GM19467 (cell line): Measurements from ENCODE around the gene PTCD2.

Source experiments
- ATAC-seq: cut with Tn5 transposase; IDR thresholded peaks from one replicate; pipeline ENCODE4 v1.9.1; 2021; ENCODE audit warnings: mild to moderate bottlenecking, moderate library complexity; ENCODE audit not compliant: unreplicated experiment

The PTCD2 gene

DNA sequence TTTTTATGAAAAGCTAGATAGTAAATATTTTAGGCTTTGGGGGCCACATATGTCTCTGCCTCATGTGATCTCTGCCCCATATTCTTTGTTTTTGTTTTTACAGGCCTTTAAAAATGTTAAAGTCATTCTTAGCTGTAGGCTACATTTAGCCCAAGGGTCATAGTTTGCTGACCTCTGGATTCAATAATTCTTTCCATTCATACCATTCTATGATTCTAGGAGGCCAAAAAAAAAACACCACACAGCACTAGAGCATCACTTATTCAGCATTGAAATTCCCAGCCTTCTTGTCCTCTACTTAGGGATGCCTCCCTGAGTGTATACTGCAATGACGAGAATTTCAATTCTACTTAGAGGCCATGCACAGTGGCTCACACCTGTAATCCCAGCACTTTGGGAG is 17.0 kb downstream of the PTCD2 start:
- ATAC-seq: no peak

DNA sequence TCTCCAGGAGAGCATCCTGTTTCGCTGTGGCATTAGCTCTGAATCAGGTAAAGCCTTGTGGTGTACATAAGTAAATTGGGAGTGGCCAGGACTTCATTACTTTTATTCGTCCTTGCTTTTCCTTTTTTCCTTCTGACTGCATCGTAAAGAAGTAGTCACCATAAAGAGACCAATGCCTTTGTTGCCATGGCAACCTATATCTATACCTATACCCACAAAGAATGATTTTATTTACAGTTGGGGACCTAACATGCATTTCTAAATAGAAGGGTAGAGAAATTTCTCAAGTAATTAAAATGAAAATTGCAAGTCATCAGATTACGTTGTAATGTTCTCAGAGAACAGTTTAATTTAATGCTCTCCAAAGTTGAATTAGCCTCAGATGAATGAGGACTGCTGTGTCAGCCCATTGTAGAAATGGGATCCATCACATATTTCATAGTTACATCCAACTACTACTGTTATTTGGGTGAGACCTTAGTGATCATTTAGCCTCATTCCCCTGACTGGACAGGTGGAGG is 18.6 kb downstream of the PTCD2 start:
- ATAC-seq: no peak

DNA sequence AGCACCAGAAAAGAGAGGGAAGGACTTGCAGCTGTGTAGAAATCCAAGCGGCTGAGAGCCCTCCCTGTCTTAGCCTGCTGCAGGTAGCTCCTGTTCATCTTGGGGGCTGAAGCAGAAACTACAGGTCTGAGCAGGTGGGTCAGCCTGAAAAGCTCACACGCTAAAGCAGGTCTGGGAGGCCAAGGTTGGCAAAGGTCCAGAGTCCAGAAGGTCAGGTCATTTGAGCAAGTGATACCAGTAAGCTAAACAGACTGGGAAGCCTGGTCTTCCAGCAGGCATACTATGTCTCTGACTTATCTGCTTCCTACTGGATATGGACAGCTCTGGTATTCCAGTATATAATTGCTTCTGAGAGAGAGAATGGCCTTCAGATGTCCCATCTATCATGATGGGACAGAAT is 26.2 kb downstream of the PTCD2 start:
- no peak for ATAC-seq

DNA sequence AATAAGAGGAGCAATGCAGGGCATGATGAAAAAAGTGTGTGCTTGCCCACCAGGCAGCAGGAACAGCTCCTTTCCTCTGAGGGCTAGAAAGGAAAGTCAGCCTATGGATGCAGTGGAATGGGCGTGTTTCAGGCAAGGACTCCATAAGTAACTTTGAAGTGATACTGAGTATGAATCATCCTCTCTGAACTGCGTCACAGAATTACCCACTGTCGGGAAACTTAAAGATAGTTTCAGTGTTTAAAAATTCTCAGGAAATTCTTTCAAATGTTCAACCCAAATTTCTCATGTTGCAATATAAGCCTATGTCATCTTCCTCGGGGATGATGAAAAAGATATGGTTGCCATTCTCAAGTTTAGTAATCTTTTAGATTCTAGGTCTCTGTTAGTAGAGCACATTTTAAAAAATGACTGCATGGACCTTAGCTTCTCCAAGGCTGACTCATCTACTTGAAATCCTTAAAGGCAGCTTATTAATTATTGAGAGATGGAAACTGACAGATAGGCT is 27.7 kb downstream of the PTCD2 start:
- no peak for ATAC-seq

DNA sequence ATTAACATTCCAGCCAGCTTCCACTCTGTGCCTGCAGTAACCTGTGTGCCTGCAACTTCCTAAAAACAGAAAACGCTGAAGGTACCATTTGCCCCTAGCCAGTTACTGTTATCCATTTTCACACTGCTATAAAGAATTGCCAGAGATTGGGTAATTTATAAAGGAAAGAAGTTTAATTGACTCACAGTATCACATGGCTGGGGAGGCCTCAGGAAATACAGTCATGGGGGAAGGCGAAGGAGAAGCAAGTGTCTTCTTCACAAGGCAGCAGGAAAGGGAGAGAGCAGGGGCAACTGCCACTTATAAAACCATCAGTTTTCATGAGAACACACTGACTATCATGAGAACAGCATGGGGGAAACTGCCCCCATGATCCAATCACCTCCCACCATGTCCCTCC is 31.2 kb downstream of the PTCD2 start:
- ATAC-seq: no peak

DNA sequence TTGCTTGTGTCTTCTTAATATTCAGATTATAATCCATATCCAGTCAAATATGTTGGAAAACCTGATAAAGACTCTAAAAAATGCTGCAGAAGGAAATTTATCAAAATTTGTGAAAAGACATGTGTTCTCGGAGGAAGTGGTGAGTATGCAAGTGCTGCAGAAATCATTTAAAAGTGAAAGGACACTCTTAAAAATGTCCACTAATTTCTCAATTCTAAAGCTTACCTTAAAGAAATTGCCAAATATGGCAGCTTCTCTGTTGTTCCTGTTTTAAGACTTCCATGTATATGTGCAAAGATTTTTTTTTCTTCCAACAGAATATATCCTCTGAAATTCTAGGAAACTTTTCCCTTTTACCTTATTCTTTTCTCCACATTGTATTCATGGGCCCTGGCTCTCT is 32.4 kb downstream of the PTCD2 start:
- no peak for ATAC-seq

DNA sequence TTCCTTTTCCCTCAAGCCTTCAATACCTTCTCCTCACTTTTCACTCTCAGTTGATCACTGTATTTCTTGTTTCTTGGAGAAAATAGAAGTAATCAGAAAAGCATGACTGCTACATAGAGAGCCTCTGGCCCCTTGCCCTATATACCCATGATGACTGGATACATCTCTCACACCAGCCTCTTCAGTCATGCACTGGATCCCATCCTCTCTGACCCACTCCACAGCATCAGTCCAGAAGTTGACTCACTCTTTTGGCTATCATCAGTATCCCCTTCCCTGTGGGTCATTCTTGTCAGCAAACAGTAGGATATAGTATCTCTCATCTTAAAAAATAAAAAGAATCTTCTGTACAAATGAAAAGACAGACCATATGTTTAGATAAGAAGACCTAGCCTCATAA is 32.9 kb downstream of the PTCD2 start:
- ATAC-seq: no peak

DNA sequence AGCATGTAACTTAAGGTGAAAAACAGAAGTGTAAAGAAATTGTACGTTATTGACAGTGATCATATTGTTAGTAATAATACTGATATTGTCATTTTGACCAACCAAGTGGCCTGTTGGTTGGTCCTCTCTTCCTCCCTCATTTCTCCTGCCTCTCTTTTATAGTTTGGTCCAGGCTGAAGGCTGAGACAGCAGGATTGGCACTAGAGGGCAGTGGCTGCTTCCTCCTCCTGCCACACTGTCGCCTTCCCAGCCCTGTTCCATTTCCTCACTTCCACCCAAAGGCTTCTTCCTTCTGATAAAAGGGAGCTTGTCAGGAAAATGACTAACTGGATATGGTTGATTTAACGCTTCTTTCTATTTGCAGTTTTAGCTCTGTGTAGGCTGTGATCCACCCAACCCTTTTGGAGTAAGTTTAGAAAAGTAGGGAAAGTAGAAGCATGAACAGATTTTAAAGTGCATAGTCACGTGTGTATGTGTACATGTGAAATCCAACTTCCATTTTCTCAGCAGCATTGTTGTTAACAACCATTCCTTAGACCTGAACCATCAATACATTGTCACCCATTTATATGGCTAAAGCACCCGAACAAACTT is 35.6 kb downstream of the PTCD2 start:
- ATAC-seq: no peak

DNA sequence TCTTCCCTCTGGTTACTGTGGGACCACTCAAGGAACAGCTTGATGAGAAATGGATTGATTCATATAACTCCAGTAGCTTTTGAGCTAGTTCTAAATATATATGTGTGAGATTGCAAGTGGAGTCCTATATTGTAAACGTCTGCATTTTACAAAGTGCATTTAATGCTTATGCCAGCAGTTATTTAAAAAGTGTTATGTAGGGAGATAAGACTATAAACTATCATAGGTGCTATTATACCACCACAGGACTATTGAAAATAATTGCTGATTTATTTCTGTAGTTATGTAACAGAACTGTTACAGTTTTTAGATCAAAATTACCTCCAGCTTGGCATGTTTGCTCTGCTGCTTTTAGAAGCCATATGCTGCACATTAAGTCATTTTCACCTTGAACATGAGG is 36.2 kb downstream of the PTCD2 start:
- no peak for ATAC-seq

DNA sequence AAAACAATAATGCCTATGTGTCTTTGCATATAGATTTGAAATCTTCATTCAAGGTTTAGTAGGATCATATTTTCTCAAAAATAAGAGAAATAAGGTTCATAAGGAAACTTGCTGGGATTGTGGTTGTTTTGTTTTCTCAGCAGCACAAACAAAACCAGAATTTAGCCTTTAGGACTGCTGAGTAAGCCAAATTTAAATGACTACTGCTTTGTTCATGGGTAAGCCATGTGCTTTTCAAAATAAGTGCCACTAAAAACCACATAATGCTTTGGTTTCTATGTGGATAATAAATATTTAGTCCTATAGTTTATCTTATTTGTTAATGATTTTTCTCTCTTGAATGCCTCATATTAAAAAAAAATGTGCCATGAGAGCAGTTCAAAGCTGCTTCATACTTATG is 38.8 kb downstream of the PTCD2 start:
- no peak for ATAC-seq

DNA sequence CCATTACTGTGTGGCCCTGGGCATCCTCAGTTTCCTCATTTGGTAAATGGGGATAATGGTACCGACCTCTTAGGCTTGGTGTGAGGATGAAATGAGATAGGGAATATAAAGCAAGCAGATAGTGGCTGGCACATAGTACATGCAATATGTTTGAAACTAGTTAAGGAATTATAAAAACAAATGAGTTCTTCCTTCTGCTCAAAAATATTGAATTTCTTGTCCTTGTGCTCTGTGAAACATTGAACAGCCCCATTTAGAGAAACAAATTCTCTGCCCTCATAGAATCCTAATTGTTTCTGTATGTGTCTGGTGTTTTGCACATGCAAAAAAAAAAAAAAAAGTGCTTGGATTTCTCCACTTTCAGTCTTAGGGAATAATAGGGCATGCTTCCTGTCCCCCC is 39.7 kb downstream of the PTCD2 start:
- no peak for ATAC-seq

DNA sequence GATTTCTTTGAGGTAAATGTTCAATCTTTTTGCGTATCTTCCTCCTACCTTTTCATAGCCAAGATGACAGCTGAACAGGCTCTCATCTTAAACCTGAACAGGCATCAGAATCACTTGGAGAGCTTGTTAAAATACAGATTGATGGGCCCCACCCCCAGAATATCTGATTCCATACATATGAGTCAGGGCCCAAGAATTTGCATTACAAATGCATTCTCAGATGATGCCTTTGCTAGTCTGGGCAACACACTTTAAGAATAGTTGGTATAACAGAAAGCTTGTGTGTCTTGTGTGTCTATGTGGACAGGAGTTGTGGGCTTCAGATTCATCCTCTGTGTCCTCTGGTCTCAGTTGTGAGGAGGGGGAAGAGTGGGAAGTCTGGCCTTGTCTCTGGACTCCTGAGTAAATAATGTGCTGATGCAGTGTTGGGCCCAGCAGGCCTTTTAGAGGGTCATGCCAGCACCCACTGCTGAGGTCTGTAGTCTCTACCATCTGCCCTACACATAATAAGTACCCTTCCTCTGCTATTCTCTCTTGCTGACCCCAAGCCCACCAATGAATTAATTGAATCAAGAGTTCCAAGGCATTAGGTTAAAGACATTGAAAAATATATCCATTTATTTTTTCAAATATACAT is 43.1 kb downstream of the PTCD2 start:
- no peak for ATAC-seq

DNA sequence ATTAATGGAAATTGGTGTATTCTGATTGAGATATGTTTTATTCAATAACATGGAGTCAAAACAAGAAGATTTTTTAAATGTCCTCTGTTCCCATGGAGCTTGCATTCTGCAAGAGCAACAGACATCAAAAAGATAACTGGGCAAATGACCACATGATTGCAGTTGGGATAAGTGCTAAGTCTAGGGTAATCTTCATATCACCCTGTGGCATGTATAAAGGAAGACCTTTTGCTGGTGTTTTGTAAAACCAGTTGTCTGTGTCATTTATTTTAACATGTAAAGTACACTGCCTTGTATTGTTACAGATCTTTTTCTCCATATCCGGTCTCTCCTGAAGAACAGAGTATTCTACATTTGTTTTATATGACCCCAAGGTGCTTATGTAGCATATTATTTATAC is 44.0 kb downstream of the PTCD2 start:
- ATAC-seq: no peak

DNA sequence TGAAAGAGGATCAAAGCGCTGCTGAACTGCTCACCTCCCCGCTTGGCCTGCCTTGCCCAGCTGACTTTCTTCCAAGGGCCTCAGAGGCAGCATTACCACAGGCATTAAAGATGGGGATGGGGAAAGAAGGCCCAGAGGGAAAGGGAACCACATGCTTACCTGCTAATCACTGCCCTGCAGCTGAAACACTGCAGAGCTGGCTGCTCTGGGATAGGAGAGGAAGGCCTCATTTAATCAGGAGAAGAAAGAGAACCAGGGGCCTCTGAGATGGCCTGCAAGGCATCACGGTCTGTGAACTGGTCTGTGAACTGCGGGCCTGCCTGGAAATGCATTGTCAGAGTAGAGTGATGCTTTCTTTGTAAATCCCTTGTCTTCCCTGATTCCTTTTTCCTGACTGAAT is 44.8 kb downstream of the PTCD2 start:
- no peak for ATAC-seq

DNA sequence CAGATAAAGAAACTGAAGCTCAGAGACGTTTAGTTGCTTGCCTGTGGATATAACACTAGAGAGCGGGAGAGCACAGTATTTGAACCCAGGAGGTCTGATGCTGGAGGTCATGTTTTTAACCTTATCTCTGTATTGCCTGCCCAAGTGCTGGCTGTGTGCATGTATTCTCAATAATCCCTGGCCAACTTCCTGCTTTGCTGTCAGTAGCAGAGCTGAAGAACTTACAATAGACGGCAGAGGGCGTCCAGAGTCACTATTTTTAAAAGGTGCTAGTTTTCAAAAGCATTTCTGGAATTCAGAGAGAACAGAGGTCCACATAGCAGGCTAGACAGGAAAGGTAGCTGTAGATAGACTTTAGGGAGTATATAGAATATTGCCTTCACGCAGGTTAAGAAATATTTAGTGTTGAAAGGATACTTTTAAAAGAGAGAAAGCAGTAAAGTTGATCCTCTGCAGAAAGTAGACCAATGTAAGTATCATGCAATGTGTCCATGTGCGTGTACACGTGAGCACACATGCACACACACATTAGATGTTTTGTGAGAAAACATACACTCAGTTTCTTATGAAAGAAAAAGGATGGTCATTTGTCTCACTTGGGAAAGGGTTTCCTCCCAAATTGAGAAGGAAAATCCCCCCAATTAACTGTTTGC is 46.3 kb downstream of the PTCD2 start:
- ATAC-seq: peak; percentile 85

DNA sequence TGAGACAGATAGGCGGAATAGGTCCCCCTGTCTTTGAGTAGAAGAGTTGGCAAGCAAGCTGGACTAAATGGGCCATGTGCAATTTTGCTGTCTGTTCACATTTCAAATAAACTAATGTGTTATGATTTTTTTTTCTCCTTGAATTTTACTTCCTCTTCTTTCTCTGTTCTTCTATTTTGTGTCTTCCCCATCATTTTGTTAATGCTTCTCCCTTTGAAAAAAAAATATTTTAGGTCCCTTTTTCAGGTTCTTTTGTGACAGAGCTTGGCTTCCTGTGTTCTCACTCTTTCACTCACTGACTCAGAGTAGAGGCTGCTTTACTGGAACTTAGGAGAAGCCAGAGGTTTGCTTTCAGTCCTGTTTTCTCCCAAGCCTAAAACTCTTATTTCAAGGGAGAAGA is 48.1 kb downstream of the PTCD2 start:
- no peak for ATAC-seq

DNA sequence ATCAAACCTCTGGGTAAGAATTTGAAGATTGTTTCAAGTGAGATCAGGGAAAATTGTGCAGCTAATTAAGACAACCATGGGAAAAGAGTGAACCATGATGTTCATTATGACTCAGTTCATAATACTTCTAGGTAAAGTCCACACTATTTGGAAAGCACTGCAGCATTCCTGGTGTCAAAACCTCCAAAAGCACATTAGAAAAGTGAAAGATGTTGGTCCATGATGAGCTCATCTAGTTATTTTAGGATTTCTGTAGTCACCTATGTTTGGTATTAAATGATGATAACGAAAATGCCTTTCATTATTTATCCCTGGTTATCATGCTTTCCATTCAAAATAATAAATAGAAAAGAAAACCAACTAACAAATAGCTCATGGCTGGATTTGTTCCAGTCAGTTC is 49.1 kb downstream of the PTCD2 start:
- no peak for ATAC-seq

DNA sequence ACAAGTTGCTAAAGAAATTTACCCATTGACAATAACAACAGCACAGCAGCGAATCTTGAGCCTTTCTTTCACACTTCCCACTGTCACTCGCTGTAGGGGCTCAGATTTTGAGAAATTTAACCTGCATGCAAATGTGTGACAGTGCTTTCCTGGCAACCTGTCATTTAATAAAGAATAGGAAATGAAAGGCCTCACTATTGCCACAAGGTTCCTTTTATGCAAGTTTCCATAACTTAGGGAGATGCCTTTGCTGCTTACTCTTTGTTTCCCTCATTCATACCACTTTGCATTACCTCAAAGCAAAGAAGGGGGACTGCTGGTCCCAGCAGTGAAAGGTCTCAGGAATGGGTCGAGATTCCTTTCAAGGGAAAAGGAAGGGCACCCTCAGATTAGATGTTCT is 49.5 kb downstream of the PTCD2 start:
- no peak for ATAC-seq

DNA sequence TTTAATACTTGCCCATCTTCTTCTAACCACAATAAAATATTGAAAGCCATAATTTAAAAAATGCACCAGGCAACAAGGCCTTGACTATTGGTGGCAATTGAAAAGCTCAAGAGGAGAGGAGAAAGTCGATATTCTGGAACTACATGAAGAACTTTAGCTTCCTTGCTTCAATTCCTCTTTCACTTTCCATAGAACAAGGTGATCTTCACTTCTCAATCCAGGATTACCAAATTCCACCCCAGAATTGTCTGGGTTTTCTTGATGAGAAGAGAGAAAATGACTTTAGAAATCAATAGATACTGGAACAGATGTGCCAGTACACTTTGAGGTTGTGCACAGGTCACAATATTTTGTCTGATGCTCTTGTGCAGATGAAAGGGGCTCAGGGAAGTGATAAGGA is 52.2 kb downstream of the PTCD2 start:
- no peak for ATAC-seq

DNA sequence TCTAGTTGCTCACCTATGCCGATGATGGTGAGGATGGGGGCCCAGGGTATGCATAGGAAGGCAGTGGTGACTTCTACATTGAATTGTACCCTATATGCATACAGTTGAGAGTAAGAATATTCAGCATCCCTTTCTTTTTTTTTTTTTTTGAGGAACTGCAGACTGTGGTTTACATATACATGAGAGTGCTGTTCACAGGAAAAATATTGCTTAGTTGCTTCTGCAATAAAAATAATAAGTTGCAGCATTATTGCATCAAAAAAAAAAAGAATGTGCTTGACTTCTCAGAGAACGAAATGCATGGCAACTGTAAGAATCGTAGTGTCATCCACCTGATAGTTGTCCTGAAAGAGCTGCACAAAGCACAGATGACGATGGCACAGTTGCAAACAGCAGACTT is 52.8 kb downstream of the PTCD2 start:
- ATAC-seq: no peak

DNA sequence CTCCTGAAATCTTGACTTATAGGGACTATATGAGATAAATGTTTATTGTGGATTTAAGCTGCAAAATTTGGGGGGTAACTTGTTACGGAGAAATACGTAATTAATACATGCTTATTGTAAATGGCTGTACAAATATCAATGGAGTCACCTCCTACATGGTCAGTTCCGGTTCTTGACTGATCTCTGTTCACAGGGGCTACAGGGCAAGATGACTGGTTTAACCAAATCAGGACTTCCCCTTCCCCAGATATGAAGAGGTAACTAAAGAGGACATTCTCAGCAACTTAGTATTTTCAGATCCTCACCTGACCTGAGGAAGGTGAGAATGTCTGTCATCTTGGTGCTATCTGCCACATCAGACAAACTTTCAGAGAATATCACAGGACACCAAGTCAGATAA is 54.7 kb downstream of the PTCD2 start:
- no peak for ATAC-seq

DNA sequence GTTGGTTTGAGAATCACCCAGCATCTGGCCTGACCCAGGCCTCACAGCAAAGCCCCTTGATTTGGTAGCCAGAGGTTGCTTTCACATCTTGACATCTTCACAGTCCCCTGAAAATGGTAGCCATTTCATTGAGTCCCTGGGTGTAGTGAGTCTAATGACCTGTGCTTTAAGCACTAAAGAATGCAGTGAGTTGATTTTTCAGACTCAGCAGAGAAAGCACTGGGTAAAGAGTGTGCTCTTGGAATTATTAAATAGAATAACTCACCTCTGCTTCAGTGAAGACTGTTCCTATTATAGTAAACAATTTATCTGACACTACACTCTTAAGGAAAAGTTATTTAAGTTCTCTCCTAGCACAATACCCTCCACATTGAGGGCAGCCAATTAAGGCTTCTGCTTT is 56.2 kb downstream of the PTCD2 start:
- ATAC-seq: no peak
